HepG2 (cell line): ENCODE data around the gene ZBTB46. TPM values are rescaled to one million over a fixed set of nuclear protein-coding genes. Genes with fewer than 3 reads are reported as not detected.

Experiments
- ATAD3A ChIP-seq: sonication (generic); formaldehyde crosslinking; IDR thresholded peaks from 2 replicates; pipeline ENCODE4 v1.4.0; 2020; ENCODE audit warnings: missing genetic modification reagents
- CBX1 ChIP-seq: IDR thresholded peaks from one replicate; pipeline ENCODE4 v1.6.1; 2016; ENCODE audit warnings: antibody characterized with exemption, low read depth
- ESRRA ChIP-seq: sonication (generic); formaldehyde crosslinking; IDR thresholded peaks from 2 replicates; pipeline ENCODE4 v1.5.1; 2020; ENCODE audit warnings: mild to moderate bottlenecking, low read depth, missing genetic modification reagents
- FOXM1 ChIP-seq: sonication (generic); formaldehyde crosslinking; IDR thresholded peaks from 2 replicates; pipeline ENCODE4 v1.5.0; 2020; ENCODE audit warnings: missing genetic modification reagents
- JUNB ChIP-seq: sonication (generic); formaldehyde crosslinking; IDR thresholded peaks from 2 replicates; pipeline ENCODE4 v1.8.0; 2022; ENCODE audit warnings: missing genetic modification reagents, mild to moderate bottlenecking, borderline replicate concordance
- KAT8 ChIP-seq: IDR thresholded peaks from 2 replicates; pipeline ENCODE4 v1.6.1; 2016; ENCODE audit warnings: missing genetic modification reagents, missing compliant biosample characterization
- MNT ChIP-seq: fragments of 450-650 bp; IDR thresholded peaks from 2 replicates; pipeline ENCODE4 v1.6.1; 2016
- PRPF4 ChIP-seq: fragments of 200-400 bp; formaldehyde crosslinking; IDR thresholded peaks from 2 replicates; pipeline ENCODE4 v1.6.1; 2016; ENCODE audit warnings: low read length, low read depth; ENCODE audit not compliant: poor library complexity, severe bottlenecking
- RFXANK ChIP-seq: IDR thresholded peaks from 2 replicates; pipeline ENCODE4 v1.6.1; 2016
- SRF ChIP-seq: IDR thresholded peaks from 2 replicates; pipeline ENCODE4 v1.6.1; 2011; ENCODE audit warnings: mild to moderate bottlenecking, low read depth, low read length, moderate library complexity
- STAG1 ChIP-seq: sonication (generic); formaldehyde crosslinking; IDR thresholded peaks from 2 replicates; pipeline ENCODE4 v1.4.0; 2020; ENCODE audit warnings: missing genetic modification reagents
- YY1 ChIP-seq: IDR thresholded peaks from 2 replicates; pipeline ENCODE4 v1.6.1; 2011; ENCODE audit warnings: low read length, low read depth, moderate library complexity, mild to moderate bottlenecking; ENCODE audit not compliant: insufficient read depth, insufficient replicate concordance
- ZFP62 ChIP-seq: sonication (generic); formaldehyde crosslinking; IDR thresholded peaks from 2 replicates; pipeline ENCODE4 v1.4.0; 2020; ENCODE audit warnings: missing genetic modification reagents
- ZNF124 ChIP-seq: sonication (generic); formaldehyde crosslinking; IDR thresholded peaks from 2 replicates; pipeline ENCODE4 v1.4.0; 2020; ENCODE audit warnings: missing genetic modification reagents
- ZNF136 ChIP-seq: sonication (generic); formaldehyde crosslinking; IDR thresholded peaks from 2 replicates; pipeline ENCODE4 v1.8.1; 2022; ENCODE audit warnings: low read depth, mild to moderate bottlenecking, moderate library complexity, missing genetic modification reagents
- ZNF556 ChIP-seq: sonication (generic); formaldehyde crosslinking; IDR thresholded peaks from 2 replicates; pipeline ENCODE4 v1.4.0; 2020; ENCODE audit warnings: mild to moderate bottlenecking, missing genetic modification reagents, borderline replicate concordance
- ZNF563 ChIP-seq: sonication (generic); formaldehyde crosslinking; IDR thresholded peaks from 2 replicates; pipeline ENCODE4 v1.8.0; 2022; ENCODE audit warnings: mild to moderate bottlenecking, moderate library complexity, missing genetic modification reagents
- ZNF609 ChIP-seq: sonication (generic); formaldehyde crosslinking; IDR thresholded peaks from 2 replicates; pipeline ENCODE4 v1.4.0; 2020; ENCODE audit warnings: mild to moderate bottlenecking, missing genetic modification reagents, borderline replicate concordance
- ZNF710 ChIP-seq: sonication (generic); formaldehyde crosslinking; IDR thresholded peaks from 2 replicates; pipeline ENCODE4 v1.5.0; 2020; ENCODE audit warnings: mild to moderate bottlenecking, missing genetic modification reagents, borderline replicate concordance
- polyA plus RNA-seq, 8 experiments: library from polyadenylated mRNA; depleted of rRNA in 3 of 8; stranded (reverse) in 7 of 8; unstranded in 1 of 8; fragments of >200 nt; fragmentation: Illumina TruSeq in 4 of 8; extraction: Trizol in 4 of 8; gene quantifications; 2 replicates each; pipeline versions ENCODE4 v1.2.1 to v1.2.3, GENCODE V29; 2011 to 2016; ENCODE audit warnings: low read depth in 4 of 8, missing spikeins in 1 of 8, mixed read lengths in 1 of 8; ENCODE audit not compliant: insufficient read depth in 1 of 8
- total RNA-seq, 5 experiments: library from RNA; depleted of rRNA; stranded (reverse); fragments of >200 nt; fragmentation: Illumina TruSeq; extraction: Trizol; gene quantifications; 2 replicates each; pipeline ENCODE4 v1.2.3, GENCODE V29; 2016; ENCODE audit warnings: low read depth in 1 of 5
- TF ChIP-seq, protein P1 (sequence below): sonication (generic); formaldehyde crosslinking; IDR thresholded peaks from 2 replicates; pipeline ENCODE4 v1.4.0; 2020; ENCODE audit warnings: mild to moderate bottlenecking, missing genetic modification reagents

ZBTB46 gene
- total and polyA plus RNA-seq, 2 of the 13 experiments (the other 11 are each of a cell fraction or from before 2014, with no cell fraction given): 1.6 to 13.5 TPM

DNA sequence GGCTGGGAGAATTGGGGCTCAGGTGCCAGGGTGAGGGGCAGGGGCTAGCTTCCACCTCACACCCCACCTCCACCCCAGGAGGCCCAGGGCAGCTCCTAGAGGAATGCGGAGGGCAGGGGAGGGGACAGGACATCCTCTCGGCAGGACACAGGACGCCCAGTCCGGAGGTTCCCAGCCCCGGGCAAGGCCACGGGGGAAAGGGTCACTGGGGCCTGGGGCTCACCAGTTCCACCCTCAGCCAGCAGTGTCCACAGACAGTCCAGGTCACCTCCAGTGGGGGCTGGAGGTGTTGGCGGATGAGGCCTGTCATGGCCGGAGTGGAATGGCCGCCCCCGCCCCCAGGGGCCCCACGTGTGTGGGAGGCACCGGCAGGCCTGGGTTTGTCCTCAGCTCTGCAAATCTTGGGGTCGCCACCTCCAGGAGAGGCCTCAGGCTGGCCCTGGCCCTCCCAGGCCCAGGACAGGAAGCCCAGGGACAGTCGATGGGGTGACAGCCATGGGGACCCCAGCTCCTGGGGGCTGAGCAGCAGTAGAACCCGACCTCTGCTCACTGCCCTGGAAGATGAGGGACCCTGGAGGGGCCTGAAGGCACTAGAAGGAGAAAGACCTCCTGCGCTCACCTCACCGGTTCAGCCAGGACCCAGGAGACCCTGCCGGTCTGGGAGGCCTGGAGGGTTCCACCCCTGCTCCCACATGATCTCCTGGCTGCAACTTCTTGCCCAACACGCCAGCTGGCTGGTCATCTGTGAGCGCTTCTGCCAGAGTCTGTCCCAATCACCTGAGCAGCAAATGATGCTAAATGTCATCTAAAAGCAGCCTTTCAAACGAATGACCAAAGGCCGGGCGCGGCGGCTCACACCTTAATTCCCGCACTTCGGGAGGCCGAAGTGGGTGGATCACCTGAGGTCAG lies 17.2 kb upstream of the ZBTB46 start (continued):
- TF ChIP-seq ESRRA (CRISPR knock-in tag) (no peak), YY1 (no peak), MNT (no peak), SRF (no peak), ZNF556 (CRISPR knock-in tag) (peak; percentile 5; the same call in 1 of the 2 replicates), KAT8 (CRISPR knock-in tag) (0 out of 2 replicates have a peak, but pooled peaks have one; percentile 14), ATAD3A (CRISPR knock-in tag) (no peak), ZNF609 (CRISPR knock-in tag) (peak; percentile 42), ZFP62 (CRISPR knock-in tag) (no peak), ZNF563 (0 out of 2 replicates have a peak, but pooled peaks have one; percentile 18), FOXM1 (CRISPR knock-in tag) (no peak), ZNF710 (CRISPR knock-in tag) (peak; percentile 82), JUNB (no peak), CBX1 (no peak), PRPF4 (no peak), STAG1 (CRISPR knock-in tag) (no peak), ZNF124 (0 out of 2 replicates have a peak, but pooled peaks have one; percentile 23), ZNF136 (CRISPR knock-in tag) (no peak), RFXANK (CRISPR knock-in tag) (no peak)
- TF ChIP-seq, protein P1, sequence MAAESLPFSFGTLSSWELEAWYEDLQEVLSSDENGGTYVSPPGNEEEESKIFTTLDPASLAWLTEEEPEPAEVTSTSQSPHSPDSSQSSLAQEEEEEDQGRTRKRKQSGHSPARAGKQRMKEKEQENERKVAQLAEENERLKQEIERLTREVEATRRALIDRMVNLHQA: no peak
